HEK293 (cell line): ENCODE data around the gene TIMM17B.

ENCODE experiments used
- CTCF ChIA-PET: fragments of 350-600 bp; formaldehyde crosslinking; extraction: SDS; loops from one replicate; lab custom pipeline; 2021; ENCODE audit warnings: antibody characterized with exemption; lab: Yijun Ruan, JAX
- POLR2A ChIA-PET: fragments of 300-600 bp; formaldehyde crosslinking; extraction: SDS; loops from one replicate; lab custom pipeline; 2020; ENCODE audit warnings: antibody characterized with exemption, inconsistent platforms; lab: Yijun Ruan, JAX
- H3K27ac ChIP-seq: fragments of 200-500 bp; sonication (Bioruptor generic); 2 replicates; pipeline ENCODE4 v1.5.1; 2014; ENCODE audit warnings: low read depth, low read length, control low read depth, inconsistent platforms; ENCODE audit errors: extremely low read depth
- H3K36me3 ChIP-seq, 2 experiments: fragments of 200-500 bp in 1 of 2; sonication (Bioruptor generic) in 1 of 2; 1 replicate in 1 of 2; 2 replicates in 1 of 2; pipeline ENCODE4 v1.5.1; 2014 to 2017; ENCODE audit warnings: inconsistent platforms in 2 of 2, low read length in 2 of 2; ENCODE audit not compliant: control insufficient read depth in 2 of 2, insufficient read depth in 1 of 2
- H3K4me1 ChIP-seq: fragments of 200-500 bp; sonication (Bioruptor generic); 2 replicates; pipeline ENCODE4 v1.5.1; 2014; ENCODE audit warnings: mild to moderate bottlenecking, low read length, inconsistent platforms; ENCODE audit not compliant: control insufficient read depth, insufficient read depth
- H3K4me3 ChIP-seq: 2 replicates; pipeline ENCODE4 v1.5.1; 2011; ENCODE audit warnings: low read depth, mild to moderate bottlenecking, control low read depth, low read length, moderate library complexity
- H3K9me3 ChIP-seq: fragments of 200-500 bp; sonication (Bioruptor generic); 2 replicates; pipeline ENCODE4 v1.5.1; 2014; ENCODE audit warnings: low read depth, low read length, inconsistent platforms; ENCODE audit not compliant: control insufficient read depth, insufficient read depth
- GFI1B ChIP-seq: fragments of 450-650 bp; formaldehyde crosslinking; IDR thresholded peaks from 2 replicates; pipeline ENCODE4 v1.5.1; 2016; ENCODE audit warnings: missing biosample characterization, missing genetic modification characterization
- GLIS2 ChIP-seq: fragments of 450-650 bp; formaldehyde crosslinking; IDR thresholded peaks from 2 replicates; pipeline ENCODE4 v1.5.1; 2016; ENCODE audit warnings: missing biosample characterization, missing genetic modification characterization
- HOXC10 ChIP-seq: sonication (generic); formaldehyde crosslinking; IDR thresholded peaks from 2 replicates; pipeline ENCODE4 v1.8.1; 2023; ENCODE audit warnings: mild to moderate bottlenecking, missing genetic modification reagents
- HOXD13 ChIP-seq: sonication (generic); formaldehyde crosslinking; IDR thresholded peaks from 2 replicates; pipeline ENCODE4 v1.8.0; 2022; ENCODE audit warnings: missing genetic modification reagents, borderline replicate concordance
- OVOL3 ChIP-seq: fragments of 450-650 bp; formaldehyde crosslinking; IDR thresholded peaks from 2 replicates; pipeline ENCODE4 v1.5.1; 2016; ENCODE audit warnings: missing biosample characterization, missing genetic modification characterization
- ZBTB20 ChIP-seq: fragments of 450-650 bp; formaldehyde crosslinking; IDR thresholded peaks from 2 replicates; pipeline ENCODE4 v1.5.1; 2016; ENCODE audit warnings: missing biosample characterization, missing genetic modification characterization
- ZBTB21 ChIP-seq: fragments of 450-650 bp; formaldehyde crosslinking; IDR thresholded peaks from 2 replicates; pipeline ENCODE4 v1.5.1; 2017; ENCODE audit warnings: missing biosample characterization, missing genetic modification characterization
- ZFP3 ChIP-seq: fragments of 450-650 bp; formaldehyde crosslinking; IDR thresholded peaks from 2 replicates; pipeline ENCODE4 v1.5.1; 2016; ENCODE audit warnings: low read depth, missing biosample characterization, missing genetic modification characterization
- ZNF114 ChIP-seq: fragments of 450-650 bp; formaldehyde crosslinking; IDR thresholded peaks from 2 replicates; pipeline ENCODE4 v1.5.0; 2017; ENCODE audit warnings: missing biosample characterization, missing genetic modification characterization
- ZNF121 ChIP-seq: fragments of 450-650 bp; formaldehyde crosslinking; IDR thresholded peaks from 2 replicates; pipeline ENCODE4 v1.5.1; 2016; ENCODE audit warnings: missing biosample characterization, missing genetic modification characterization
- ZNF133 ChIP-seq: fragments of 450-650 bp; formaldehyde crosslinking; IDR thresholded peaks from 2 replicates; pipeline ENCODE4 v1.5.1; 2016; ENCODE audit warnings: missing biosample characterization, missing genetic modification characterization
- ZNF140 ChIP-seq: fragments of 450-650 bp; formaldehyde crosslinking; IDR thresholded peaks from 2 replicates; pipeline ENCODE4 v1.5.1; 2016; ENCODE audit warnings: missing biosample characterization, missing genetic modification characterization
- ZNF239 ChIP-seq: fragments of 450-650 bp; formaldehyde crosslinking; IDR thresholded peaks from 2 replicates; pipeline ENCODE4 v1.5.1; 2016; ENCODE audit warnings: missing biosample characterization, missing genetic modification characterization
- ZNF391 ChIP-seq: fragments of 450-650 bp; formaldehyde crosslinking; IDR thresholded peaks from 2 replicates; pipeline ENCODE4 v1.5.1; 2016; ENCODE audit warnings: low read depth, missing biosample characterization, missing genetic modification characterization, borderline replicate concordance
- ZNF404 ChIP-seq: fragments of 450-650 bp; formaldehyde crosslinking; IDR thresholded peaks from 2 replicates; pipeline ENCODE4 v1.5.1; 2017; ENCODE audit warnings: missing biosample characterization, missing genetic modification characterization
- ZNF585B ChIP-seq: fragments of 450-650 bp; formaldehyde crosslinking; IDR thresholded peaks from 2 replicates; pipeline ENCODE4 v1.5.1; 2016; ENCODE audit warnings: missing biosample characterization, missing genetic modification characterization
- ZNF610 ChIP-seq: fragments of 450-650 bp; formaldehyde crosslinking; IDR thresholded peaks from 2 replicates; pipeline ENCODE4 v1.5.1; 2016; ENCODE audit warnings: missing biosample characterization, missing genetic modification characterization, borderline replicate concordance
- ZNF707 ChIP-seq: fragments of 450-650 bp; formaldehyde crosslinking; IDR thresholded peaks from 2 replicates; pipeline ENCODE4 v1.5.1; 2016; ENCODE audit warnings: missing biosample characterization, missing genetic modification characterization
- ZNF768 ChIP-seq: fragments of 450-650 bp; formaldehyde crosslinking; IDR thresholded peaks from 2 replicates; pipeline ENCODE4 v1.5.1; 2018; ENCODE audit warnings: missing biosample characterization, mild to moderate bottlenecking, missing genetic modification characterization
- ZSCAN30 ChIP-seq: fragments of 450-650 bp; IDR thresholded peaks from 2 replicates; pipeline ENCODE4 v1.5.1; 2018; ENCODE audit warnings: missing biosample characterization, mild to moderate bottlenecking, missing genetic modification characterization, moderate library complexity
- TF ChIP-seq, protein P1 (sequence below): fragments of 450-650 bp; formaldehyde crosslinking; IDR thresholded peaks from 2 replicates; pipeline ENCODE4 v1.5.1; 2016; ENCODE audit warnings: missing biosample characterization, missing genetic modification characterization
- TF ChIP-seq, protein P2 (sequence below): fragments of 450-650 bp; IDR thresholded peaks from 2 replicates; pipeline ENCODE4 v1.5.1; 2018; ENCODE audit warnings: missing biosample characterization, mild to moderate bottlenecking, missing genetic modification characterization
- TF ChIP-seq, protein P3 (sequence below): fragments of 450-650 bp; formaldehyde crosslinking; IDR thresholded peaks from 2 replicates; pipeline ENCODE4 v1.5.1; 2016; ENCODE audit warnings: missing biosample characterization, missing genetic modification characterization, low read depth
- TF ChIP-seq, protein P4 (sequence below): fragments of 450-650 bp; formaldehyde crosslinking; optimal IDR thresholded peaks from 2 replicates; pipeline ENCODE3; 2016; ENCODE audit warnings: missing biosample characterization, mild to moderate bottlenecking, missing genetic modification characterization
- TF ChIP-seq, protein P5 (sequence below): fragments of 450-650 bp; formaldehyde crosslinking; IDR thresholded peaks from 2 replicates; pipeline ENCODE4 v1.5.1; 2016; ENCODE audit warnings: missing biosample characterization, missing genetic modification characterization, low read depth

TIMM17B gene

DNA sequence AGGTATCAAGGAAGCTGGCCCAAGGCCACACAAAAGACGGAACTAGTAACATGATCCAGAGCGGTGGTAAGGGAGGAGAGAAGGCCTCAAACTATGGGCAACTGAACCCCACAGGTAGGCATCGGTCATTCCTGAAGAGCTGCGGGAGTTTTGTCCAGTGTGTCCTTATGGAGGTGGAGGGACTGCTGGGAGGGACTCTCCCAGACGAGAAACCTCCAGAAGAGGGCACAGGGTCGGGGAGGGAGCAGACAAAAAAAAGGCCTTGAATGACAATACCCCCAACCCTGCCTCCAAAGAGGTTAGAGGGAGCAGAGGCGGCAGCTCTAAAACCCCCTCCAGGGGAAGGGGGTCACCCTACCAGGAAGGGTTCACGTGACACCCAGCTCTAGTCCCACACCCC lies 6.6 kb upstream of the TIMM17B start:
- peaks cover 15 to 78% of the 10 kb centered on the region in 2 experiments; a peak in 2 of 3 replicates for H3K36me3 ChIP-seq
- TF ChIP-seq HOXD13 (CRISPR knock-in tag) (no peak), ZNF707 (tag by site-specific recombination) (no peak), GLIS2 (tag by site-specific recombination) (no peak), ZNF391 (no peak), ZNF610 (tag by site-specific recombination) (no peak), OVOL3 (tag by site-specific recombination) (no peak), GFI1B (tag by site-specific recombination) (no peak), ZNF239 (tag by site-specific recombination) (no peak), ZSCAN30 (tag by site-specific recombination) (no peak)
- TF ChIP-seq, protein P1, sequence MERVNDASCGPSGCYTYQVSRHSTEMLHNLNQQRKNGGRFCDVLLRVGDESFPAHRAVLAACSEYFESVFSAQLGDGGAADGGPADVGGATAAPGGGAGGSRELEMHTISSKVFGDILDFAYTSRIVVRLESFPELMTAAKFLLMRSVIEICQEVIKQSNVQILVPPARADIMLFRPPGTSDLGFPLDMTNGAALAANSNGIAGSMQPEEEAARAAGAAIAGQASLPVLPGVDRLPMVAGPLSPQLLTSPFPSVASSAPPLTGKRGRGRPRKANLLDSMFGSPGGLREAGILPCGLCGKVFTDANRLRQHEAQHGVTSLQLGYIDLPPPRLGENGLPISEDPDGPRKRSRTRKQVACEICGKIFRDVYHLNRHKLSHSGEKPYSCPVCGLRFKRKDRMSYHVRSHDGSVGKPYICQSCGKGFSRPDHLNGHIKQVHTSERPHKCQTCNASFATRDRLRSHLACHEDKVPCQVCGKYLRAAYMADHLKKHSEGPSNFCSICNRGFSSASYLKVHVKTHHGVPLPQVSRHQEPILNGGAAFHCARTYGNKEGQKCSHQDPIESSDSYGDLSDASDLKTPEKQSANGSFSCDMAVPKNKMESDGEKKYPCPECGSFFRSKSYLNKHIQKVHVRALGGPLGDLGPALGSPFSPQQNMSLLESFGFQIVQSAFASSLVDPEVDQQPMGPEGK: no peak
- ChIA-PET CTCF (interaction anchor here (0.7 to 1.0 kb wide), 2 partner anchors 255 to 284 kb away, joined by 5 to 8 read pairs; no protein-coding TSS in a partner anchor), POLR2A (interaction anchor here (0.7 to 2.8 kb wide), 2 partner anchors 13 to 337 kb away, joined by 3 to 10 read pairs; no protein-coding TSS in a partner anchor)
- no peak overlapping the region for H3K4me3 ChIP-seq
- H3K9me3 ChIP-seq: no peaks in the 10 kb centered on the region
- no peak overlapping the region for H3K27ac ChIP-seq
- no peaks in the 10 kb centered on the region for H3K4me1 ChIP-seq

DNA sequence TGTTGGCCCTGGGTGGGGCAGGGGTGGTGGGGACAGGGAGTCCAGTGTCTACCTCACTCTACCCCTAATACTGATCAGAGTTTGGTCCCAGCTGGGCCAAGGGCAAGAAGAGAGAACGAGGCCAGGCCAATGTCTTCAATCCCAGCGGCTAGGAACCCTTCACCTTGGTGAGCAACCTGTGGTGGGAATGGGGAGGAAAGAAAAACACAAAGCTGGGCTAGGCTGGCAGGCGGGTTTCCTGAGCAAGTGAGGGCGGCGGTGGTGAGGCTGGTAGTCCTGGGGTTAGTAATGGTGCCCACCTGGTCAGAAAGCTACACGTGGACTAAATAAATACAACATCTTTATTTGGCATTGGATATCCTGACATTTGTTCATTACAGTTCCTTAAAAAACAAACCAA lies 5.7 kb upstream of the TIMM17B start:
- no peaks in the 10 kb centered on the region for H3K4me1 ChIP-seq
- ChIA-PET POLR2A (interaction anchor here (0.5 to 2.8 kb wide), 4 partner anchors 9 to 336 kb away, joined by 3 to 10 read pairs (median 6); partner anchors contain the start of gene SLC35A2), CTCF (interaction anchor here (1.0 kb wide), 1 partner anchor 255 kb away, joined by 5 read pairs; no protein-coding TSS in a partner anchor)
- H3K9me3 ChIP-seq: no peaks in the 10 kb centered on the region
- TF ChIP-seq, protein P2, sequence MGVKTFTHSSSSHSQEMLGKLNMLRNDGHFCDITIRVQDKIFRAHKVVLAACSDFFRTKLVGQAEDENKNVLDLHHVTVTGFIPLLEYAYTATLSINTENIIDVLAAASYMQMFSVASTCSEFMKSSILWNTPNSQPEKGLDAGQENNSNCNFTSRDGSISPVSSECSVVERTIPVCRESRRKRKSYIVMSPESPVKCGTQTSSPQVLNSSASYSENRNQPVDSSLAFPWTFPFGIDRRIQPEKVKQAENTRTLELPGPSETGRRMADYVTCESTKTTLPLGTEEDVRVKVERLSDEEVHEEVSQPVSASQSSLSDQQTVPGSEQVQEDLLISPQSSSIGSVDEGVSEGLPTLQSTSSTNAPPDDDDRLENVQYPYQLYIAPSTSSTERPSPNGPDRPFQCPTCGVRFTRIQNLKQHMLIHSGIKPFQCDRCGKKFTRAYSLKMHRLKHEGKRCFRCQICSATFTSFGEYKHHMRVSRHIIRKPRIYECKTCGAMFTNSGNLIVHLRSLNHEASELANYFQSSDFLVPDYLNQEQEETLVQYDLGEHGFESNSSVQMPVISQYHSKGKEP (tag by site-specific recombination): no peak
- no peak for TF ChIP-seq ZBTB21 (tag by site-specific recombination)
- no peak for TF ChIP-seq ZNF585B
- no peak for TF ChIP-seq ZNF140 (tag by site-specific recombination)
- TF ChIP-seq, protein P3, sequence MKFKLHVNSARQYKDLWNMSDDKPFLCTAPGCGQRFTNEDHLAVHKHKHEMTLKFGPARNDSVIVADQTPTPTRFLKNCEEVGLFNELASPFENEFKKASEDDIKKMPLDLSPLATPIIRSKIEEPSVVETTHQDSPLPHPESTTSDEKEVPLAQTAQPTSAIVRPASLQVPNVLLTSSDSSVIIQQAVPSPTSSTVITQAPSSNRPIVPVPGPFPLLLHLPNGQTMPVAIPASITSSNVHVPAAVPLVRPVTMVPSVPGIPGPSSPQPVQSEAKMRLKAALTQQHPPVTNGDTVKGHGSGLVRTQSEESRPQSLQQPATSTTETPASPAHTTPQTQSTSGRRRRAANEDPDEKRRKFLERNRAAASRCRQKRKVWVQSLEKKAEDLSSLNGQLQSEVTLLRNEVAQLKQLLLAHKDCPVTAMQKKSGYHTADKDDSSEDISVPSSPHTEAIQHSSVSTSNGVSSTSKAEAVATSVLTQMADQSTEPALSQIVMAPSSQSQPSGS: no peak
- TF ChIP-seq HOXC10 (CRISPR knock-in tag): no peak
- TF ChIP-seq ZNF133 (tag by site-specific recombination): no peak
- TF ChIP-seq ZFP3 (tag by site-specific recombination): no peak
- no peak overlapping the region for H3K27ac ChIP-seq
- H3K4me3 ChIP-seq: no peak overlapping the region
- H3K36me3 ChIP-seq: peaks cover 19 to 74% of the 10 kb centered on the region in 2 experiments; a peak in 2 of 3 replicates

DNA sequence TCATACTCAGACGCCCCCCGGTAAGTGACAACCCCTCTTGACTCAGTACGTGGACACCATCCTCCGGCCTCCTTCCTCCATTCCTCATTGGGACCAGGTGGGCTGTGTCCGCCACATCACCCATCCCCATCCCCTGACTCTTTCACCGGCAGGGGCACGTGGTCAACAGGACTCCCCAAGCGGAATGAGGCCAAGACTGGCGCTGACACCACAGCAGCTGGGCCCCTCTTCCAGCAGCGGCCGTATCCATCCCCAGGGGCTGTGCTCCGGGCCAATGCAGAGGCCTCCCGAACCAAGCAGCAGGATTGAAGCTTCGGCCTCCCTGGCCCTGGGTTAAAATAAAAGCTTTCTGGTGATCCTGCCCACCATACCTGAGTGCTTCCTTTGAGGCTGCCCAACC lies 5.2 kb upstream of the TIMM17B start:
- ChIA-PET POLR2A (interaction anchor here (1.8 to 2.8 kb wide), 2 partner anchors 9 to 11 kb away, joined by 8 to 10 read pairs; partner anchors contain the start of gene SLC35A2), CTCF (no interaction called here)
- H3K4me3 ChIP-seq: no peak overlapping the region
- H3K9me3 ChIP-seq: no peaks in the 10 kb centered on the region
- H3K4me1 ChIP-seq: no peaks in the 10 kb centered on the region
- peaks cover 19 to 74% of the 10 kb centered on the region in 2 experiments; a peak in 2 of 3 replicates for H3K36me3 ChIP-seq
- H3K27ac ChIP-seq: no peak overlapping the region
- TF ChIP-seq ZBTB20 (tag by site-specific recombination) (no peak), ZNF768 (tag by site-specific recombination) (no peak), OVOL3 (tag by site-specific recombination) (no peak), ZNF114 (tag by site-specific recombination) (no peak), ZNF121 (tag by site-specific recombination) (no peak), ZNF404 (tag by site-specific recombination) (no peak)
- TF ChIP-seq, protein P4, sequence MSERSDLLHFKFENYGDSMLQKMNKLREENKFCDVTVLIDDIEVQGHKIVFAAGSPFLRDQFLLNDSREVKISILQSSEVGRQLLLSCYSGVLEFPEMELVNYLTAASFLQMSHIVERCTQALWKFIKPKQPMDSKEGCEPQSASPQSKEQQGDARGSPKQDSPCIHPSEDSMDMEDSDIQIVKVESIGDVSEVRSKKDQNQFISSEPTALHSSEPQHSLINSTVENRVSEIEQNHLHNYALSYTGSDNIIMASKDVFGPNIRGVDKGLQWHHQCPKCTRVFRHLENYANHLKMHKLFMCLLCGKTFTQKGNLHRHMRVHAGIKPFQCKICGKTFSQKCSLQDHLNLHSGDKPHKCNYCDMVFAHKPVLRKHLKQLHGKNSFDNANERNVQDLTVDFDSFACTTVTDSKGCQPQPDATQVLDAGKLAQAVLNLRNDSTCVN (tag by site-specific recombination): no peak
- TF ChIP-seq, protein P5, sequence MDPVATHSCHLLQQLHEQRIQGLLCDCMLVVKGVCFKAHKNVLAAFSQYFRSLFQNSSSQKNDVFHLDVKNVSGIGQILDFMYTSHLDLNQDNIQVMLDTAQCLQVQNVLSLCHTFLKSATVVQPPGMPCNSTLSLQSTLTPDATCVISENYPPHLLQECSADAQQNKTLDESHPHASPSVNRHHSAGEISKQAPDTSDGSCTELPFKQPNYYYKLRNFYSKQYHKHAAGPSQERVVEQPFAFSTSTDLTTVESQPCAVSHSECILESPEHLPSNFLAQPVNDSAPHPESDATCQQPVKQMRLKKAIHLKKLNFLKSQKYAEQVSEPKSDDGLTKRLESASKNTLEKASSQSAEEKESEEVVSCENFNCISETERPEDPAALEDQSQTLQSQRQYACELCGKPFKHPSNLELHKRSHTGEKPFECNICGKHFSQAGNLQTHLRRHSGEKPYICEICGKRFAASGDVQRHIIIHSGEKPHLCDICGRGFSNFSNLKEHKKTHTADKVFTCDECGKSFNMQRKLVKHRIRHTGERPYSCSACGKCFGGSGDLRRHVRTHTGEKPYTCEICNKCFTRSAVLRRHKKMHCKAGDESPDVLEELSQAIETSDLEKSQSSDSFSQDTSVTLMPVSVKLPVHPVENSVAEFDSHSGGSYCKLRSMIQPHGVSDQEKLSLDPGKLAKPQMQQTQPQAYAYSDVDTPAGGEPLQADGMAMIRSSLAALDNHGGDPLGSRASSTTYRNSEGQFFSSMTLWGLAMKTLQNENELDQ: no peak
